HCT116 (cell line): ENCODE results near the gene CHRNA5. TPM values are rescaled to one million over a fixed set of nuclear protein-coding genes. Genes with fewer than 3 reads are reported as not detected.

Experiments
- ATAC-seq: fragments of 200-7000 bp; cut with Tn5 transposase; 2 replicates; pipeline ENCODE4 v1.9.1; 2020; ENCODE audit warnings: mild to moderate bottlenecking, moderate library complexity
- BruUV-seq: library from RNA; stranded (reverse); fragments of 400-500 nt; replicated peaks from 2 replicates; lab custom pipeline; 2021; lab: Mats Ljungman, UMichigan
- CTCF ChIA-PET: fragments of 300-600 bp; sonication (Branson Sonifier 250); formaldehyde crosslinking; loops from one replicate; lab custom pipeline; 2021; ENCODE audit warnings: antibody characterized with exemption; lab: Charles Lee
- POLR2A ChIA-PET: fragments of 300-600, 350-600 bp; sonication (Branson Sonifier 250); formaldehyde crosslinking; loops from one replicate; lab custom pipeline; 2021; ENCODE audit warnings: antibody characterized with exemption; lab: Charles Lee
- RAD21 ChIA-PET, 2 experiments: fragments of 300-600 bp; sonication (Branson Sonifier 250); formaldehyde crosslinking; loops; one replicate each; lab custom pipeline; 2023; ENCODE audit warnings: low total read pairs in 2 of 2; ENCODE audit not compliant: uncharacterized antibody in 2 of 2, unreplicated experiment in 2 of 2, low non-redundant PET in 1 of 2; lab: Charles Lee
- DNase-seq: peaks from one replicate; pipeline ENCODE4 v3.0.0-alpha.2; 2010; ENCODE audit warnings: low read depth, low spot score
- H2AFZ ChIP-seq: fragments of 200-600 bp; shearing (Covaris generic), sonication (generic); 2 replicates; pipeline ENCODE4 v1.6.1; 2017; ENCODE audit warnings: low read depth, mixed run types, mixed read lengths, antibody characterized with exemption, low read length; ENCODE audit not compliant: poor library complexity, severe bottlenecking
- H3K27ac ChIP-seq: 2 replicates; pipeline ENCODE4 v1.5.1; 2012; ENCODE audit warnings: low read depth, low read length
- H3K27me3 ChIP-seq: fragments of 200-600 bp; sonication (generic); 2 replicates; pipeline ENCODE4 v1.6.1; 2016; ENCODE audit warnings: mixed run types, low read length, mixed read lengths; ENCODE audit not compliant: insufficient read depth
- H3K36me3 ChIP-seq, 2 experiments: fragments of 200-500 bp in 1 of 2; fragments of 200-600 bp in 1 of 2; sonication (Bioruptor generic) in 1 of 2; sonication (generic) in 1 of 2; 2 replicates each; pipeline versions ENCODE4 v1.5.1 to v1.6.1; 2014 to 2016; ENCODE audit warnings: low read length in 2 of 2, inconsistent platforms in 1 of 2, mixed read lengths in 1 of 2, mixed run types in 1 of 2; ENCODE audit not compliant: insufficient read depth in 2 of 2, control insufficient read depth in 1 of 2
- H3K4me1 ChIP-seq, 2 experiments: fragments of 200-600 bp in 1 of 2; sonication (generic) in 1 of 2; 2 replicates each; pipeline versions ENCODE4 v1.5.1 to v1.6.1; 2012 to 2017; ENCODE audit warnings: low read length in 2 of 2, inconsistent platforms in 1 of 2, mild to moderate bottlenecking in 1 of 2, mixed read lengths in 1 of 2, mixed run types in 1 of 2, moderate library complexity in 1 of 2; ENCODE audit not compliant: insufficient read depth in 2 of 2, control insufficient read depth in 1 of 2
- H3K4me2 ChIP-seq: fragments of 200-600 bp; sonication (generic); 2 replicates; pipeline ENCODE4 v1.6.1; 2017; ENCODE audit warnings: mixed run types, low read length, mixed read lengths
- H3K4me3 ChIP-seq, 2 experiments: fragments of 200-600 bp in 1 of 2; sonication (generic) in 1 of 2; replicated peaks in 1 of 2; 2 replicates each; pipeline ENCODE4 v1.5.1; 2011 to 2016; ENCODE audit warnings: low read length in 2 of 2, control low read depth in 1 of 2, low read depth in 1 of 2, mild to moderate bottlenecking in 1 of 2, mixed read lengths in 1 of 2, mixed run types in 1 of 2
- H3K79me2 ChIP-seq: fragments of 200-600 bp; sonication (generic); 2 replicates; pipeline ENCODE4 v1.6.1; 2017; ENCODE audit warnings: mild to moderate bottlenecking, mixed run types, low read length, moderate library complexity, mixed read lengths; ENCODE audit not compliant: insufficient read depth
- H3K9ac ChIP-seq: fragments of 200-600 bp; sonication (generic); 2 replicates; pipeline ENCODE4 v1.6.1; 2016; ENCODE audit warnings: low read length, mixed read lengths
- H3K9me2 ChIP-seq: fragments of 200-600 bp; sonication (generic), shearing (Covaris generic); 2 replicates; pipeline ENCODE4 v1.6.1; 2017; ENCODE audit warnings: mixed run types, mild to moderate bottlenecking, moderate library complexity; ENCODE audit not compliant: insufficient read depth
- H3K9me3 ChIP-seq, 2 experiments: fragments of 200-500 bp in 1 of 2; fragments of 200-600 bp in 1 of 2; sonication (Bioruptor generic) in 1 of 2; sonication (generic) in 1 of 2; 2 replicates each; pipeline ENCODE4 v1.6.1; 2014 to 2017; ENCODE audit warnings: low read length in 2 of 2, mixed read lengths in 2 of 2, inconsistent platforms in 1 of 2, low read depth in 1 of 2, mild to moderate bottlenecking in 1 of 2, mixed run types in 1 of 2, moderate library complexity in 1 of 2; ENCODE audit not compliant: control insufficient read depth in 1 of 2, insufficient read depth in 1 of 2
- H4K20me1 ChIP-seq: fragments of 200-600 bp; sonication (generic), shearing (Covaris generic); 2 replicates; pipeline ENCODE4 v1.6.1; 2017; ENCODE audit warnings: mixed run types, mild to moderate bottlenecking, moderate library complexity; ENCODE audit not compliant: insufficient read depth
- EGR1 ChIP-seq: IDR thresholded peaks from 2 replicates; pipeline ENCODE4 v1.6.1; 2012; ENCODE audit warnings: low read depth
- ELF1 ChIP-seq: IDR thresholded peaks from 2 replicates; pipeline ENCODE4 v1.6.1; 2012; ENCODE audit warnings: low read depth, borderline replicate concordance
- EZH2phosphoT487 ChIP-seq: fragments of 200-600 bp; IDR thresholded peaks from 2 replicates; pipeline ENCODE4 v1.6.1; 2018; ENCODE audit warnings: antibody characterized with exemption, borderline replicate concordance
- POLR2A ChIP-seq: IDR thresholded peaks from 2 replicates; pipeline ENCODE4 v1.7.0; 2011; ENCODE audit warnings: borderline replicate concordance; ENCODE audit not compliant: insufficient read depth, insufficient read length; ENCODE audit errors: extremely low read depth
- POLR2AphosphoS5 ChIP-seq: IDR thresholded peaks from 2 replicates; pipeline ENCODE4 v1.6.1; 2011; ENCODE audit warnings: mild to moderate bottlenecking, low read depth, low read length, moderate library complexity
- SIN3A ChIP-seq: IDR thresholded peaks from 2 replicates; pipeline ENCODE4 v1.6.1; 2012; ENCODE audit warnings: low read depth
- intact Hi-C: fragments of 100-400 bp; cut with micrococcal nuclease; formaldehyde crosslinking; loops from 2 replicates; pipeline ENCODE4 v1.10.0; 2022
- total RNA-seq: library from RNA; stranded (reverse); gene quantifications from one replicate; pipeline ENCODE4 v1.2.1, GENCODE V29; 2021; ENCODE audit not compliant: unreplicated experiment
- TF ChIP-seq, protein P1 (sequence below): IDR thresholded peaks from 2 replicates; pipeline ENCODE4 v1.6.1; 2011; ENCODE audit warnings: mild to moderate bottlenecking, low read length, moderate library complexity; ENCODE audit not compliant: insufficient replicate concordance; ENCODE audit errors: extremely low read depth
- TF ChIP-seq, protein P2 (sequence below), 3 experiments: fragments of 200-600 bp in 1 of 3; sonication (generic) in 1 of 3; IDR thresholded peaks in 2 of 3; conservative IDR thresholded peaks in 1 of 3; 2 replicates each; pipeline ENCODE4 v1.5.1; 2012 to 2017; ENCODE audit warnings: low read depth in 2 of 3, low read length in 2 of 3, antibody characterized with exemption in 1 of 3, borderline replicate concordance in 1 of 3, control low read depth in 1 of 3, mild to moderate bottlenecking in 1 of 3, mixed read lengths in 1 of 3, mixed run types in 1 of 3, moderate library complexity in 1 of 3; ENCODE audit not compliant: insufficient read depth in 1 of 3
- TF ChIP-seq, protein P3 (sequence below): IDR thresholded peaks from 2 replicates; pipeline ENCODE4 v1.6.1; 2012

CHRNA5 gene
- total RNA-seq, 1 experiment from 2014 or later, result 25.2 TPM

DNA sequence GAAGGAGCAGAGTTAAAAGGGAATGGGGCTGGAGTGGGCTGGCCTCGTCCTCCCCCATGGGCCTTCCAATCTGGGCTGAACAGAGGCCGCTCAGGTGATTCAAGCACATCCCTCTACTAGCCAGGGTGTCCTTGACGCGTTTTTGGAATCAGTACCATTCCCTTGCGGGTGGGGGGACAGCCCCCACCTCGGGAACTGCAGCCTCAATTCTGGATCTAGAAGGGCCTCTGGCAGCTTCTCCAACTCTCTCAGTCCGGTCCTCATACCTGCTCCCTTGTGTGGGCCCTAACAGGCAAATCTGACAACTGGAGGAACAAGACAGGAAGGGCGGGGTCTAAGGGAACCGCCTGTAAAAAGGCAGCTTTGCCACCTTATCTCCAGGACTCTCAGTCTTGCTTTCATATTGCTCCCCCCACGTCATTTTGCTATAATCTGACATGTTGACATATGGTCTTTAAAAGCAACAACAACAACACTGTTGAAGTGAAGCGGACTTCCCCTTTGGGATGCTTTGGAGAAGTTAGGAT, 76.5 kb downstream of the CHRNA5 start:
- no peaks in the 10 kb centered on the region for H3K27me3 ChIP-seq
- H3K79me2 ChIP-seq, result no peaks in the 10 kb centered on the region
- no TSS peak for BruUV-seq
- no peak overlapping the region for H3K27ac ChIP-seq
- POLR2A ChIA-PET, result no interaction called here
- no peaks in the 10 kb centered on the region for H3K36me3 ChIP-seq
- H3K9ac ChIP-seq, result no peak overlapping the region
- H2AFZ ChIP-seq, result no peak overlapping the region
- no peaks in the 10 kb centered on the region for H3K9me2 ChIP-seq
- no peaks in the 10 kb centered on the region for H3K9me3 ChIP-seq
- no peak for TF ChIP-seq EGR1
- no peak for TF ChIP-seq ELF1
- TF ChIP-seq, protein P1, sequence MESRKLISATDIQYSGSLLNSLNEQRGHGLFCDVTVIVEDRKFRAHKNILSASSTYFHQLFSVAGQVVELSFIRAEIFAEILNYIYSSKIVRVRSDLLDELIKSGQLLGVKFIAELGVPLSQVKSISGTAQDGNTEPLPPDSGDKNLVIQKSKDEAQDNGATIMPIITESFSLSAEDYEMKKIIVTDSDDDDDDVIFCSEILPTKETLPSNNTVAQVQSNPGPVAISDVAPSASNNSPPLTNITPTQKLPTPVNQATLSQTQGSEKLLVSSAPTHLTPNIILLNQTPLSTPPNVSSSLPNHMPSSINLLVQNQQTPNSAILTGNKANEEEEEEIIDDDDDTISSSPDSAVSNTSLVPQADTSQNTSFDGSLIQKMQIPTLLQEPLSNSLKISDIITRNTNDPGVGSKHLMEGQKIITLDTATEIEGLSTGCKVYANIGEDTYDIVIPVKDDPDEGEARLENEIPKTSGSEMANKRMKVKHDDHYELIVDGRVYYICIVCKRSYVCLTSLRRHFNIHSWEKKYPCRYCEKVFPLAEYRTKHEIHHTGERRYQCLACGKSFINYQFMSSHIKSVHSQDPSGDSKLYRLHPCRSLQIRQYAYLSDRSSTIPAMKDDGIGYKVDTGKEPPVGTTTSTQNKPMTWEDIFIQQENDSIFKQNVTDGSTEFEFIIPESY, result no peak
- no peak for TF ChIP-seq POLR2A
- no peak for TF ChIP-seq EZH2phosphoT487
- TF ChIP-seq, protein P2, sequence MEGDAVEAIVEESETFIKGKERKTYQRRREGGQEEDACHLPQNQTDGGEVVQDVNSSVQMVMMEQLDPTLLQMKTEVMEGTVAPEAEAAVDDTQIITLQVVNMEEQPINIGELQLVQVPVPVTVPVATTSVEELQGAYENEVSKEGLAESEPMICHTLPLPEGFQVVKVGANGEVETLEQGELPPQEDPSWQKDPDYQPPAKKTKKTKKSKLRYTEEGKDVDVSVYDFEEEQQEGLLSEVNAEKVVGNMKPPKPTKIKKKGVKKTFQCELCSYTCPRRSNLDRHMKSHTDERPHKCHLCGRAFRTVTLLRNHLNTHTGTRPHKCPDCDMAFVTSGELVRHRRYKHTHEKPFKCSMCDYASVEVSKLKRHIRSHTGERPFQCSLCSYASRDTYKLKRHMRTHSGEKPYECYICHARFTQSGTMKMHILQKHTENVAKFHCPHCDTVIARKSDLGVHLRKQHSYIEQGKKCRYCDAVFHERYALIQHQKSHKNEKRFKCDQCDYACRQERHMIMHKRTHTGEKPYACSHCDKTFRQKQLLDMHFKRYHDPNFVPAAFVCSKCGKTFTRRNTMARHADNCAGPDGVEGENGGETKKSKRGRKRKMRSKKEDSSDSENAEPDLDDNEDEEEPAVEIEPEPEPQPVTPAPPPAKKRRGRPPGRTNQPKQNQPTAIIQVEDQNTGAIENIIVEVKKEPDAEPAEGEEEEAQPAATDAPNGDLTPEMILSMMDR (IDR thresholded peaks at IDR 0.05 in 2 of 3, conservative IDR thresholded peaks at IDR 0.05 in 1 of 3; ENCODE audit: borderline replicate concordance in 1 of 3, insufficient read depth in 1 of 3, low read depth in 2 of 3, low read length in 2 of 3), result no peak
- TF ChIP-seq, protein P3, sequence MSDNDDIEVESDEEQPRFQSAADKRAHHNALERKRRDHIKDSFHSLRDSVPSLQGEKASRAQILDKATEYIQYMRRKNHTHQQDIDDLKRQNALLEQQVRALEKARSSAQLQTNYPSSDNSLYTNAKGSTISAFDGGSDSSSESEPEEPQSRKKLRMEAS, result no peak
- no peak for TF ChIP-seq SIN3A
- TF ChIP-seq POLR2AphosphoS5, result no peak
- DNase-seq (no peak), ATAC-seq (no peak)
- RAD21 ChIA-PET, result no interaction called here
- H3K4me1 ChIP-seq, result peaks cover 2 to 15% of the 10 kb centered on the region in 2 experiments; a peak in 2 of 4 replicates
- H4K20me1 ChIP-seq, result no peaks in the 10 kb centered on the region
- intact Hi-C loops, result no loop called here
- H3K4me3 ChIP-seq, result no peak overlapping the region
- H3K4me2 ChIP-seq, result peak overlapping the region; percentile 64
- CTCF ChIA-PET, result no interaction called here
